PC-9 (cell line): ENCODE data around the gene INPP5A.

Source experiments
- CTCF ChIP-seq: fragments of 200-600 bp; sonication (generic); conservative IDR thresholded peaks from 2 replicates; pipeline ENCODE4 v1.6.1; 2017; ENCODE audit warnings: mixed run types, antibody characterized with exemption, mild to moderate bottlenecking, moderate library complexity
- EZH2 ChIP-seq: fragments of 200-600 bp; sonication (generic); IDR thresholded peaks from 2 replicates; pipeline ENCODE4 v1.8.0; 2017; ENCODE audit warnings: antibody characterized with exemption, low read depth

- TF ChIP-seq CTCF, result no peak
- no peak for TF ChIP-seq EZH2
These were observed 73.7 kb downstream of the INPP5A start for GRCh38 chr10:132611026-132611910.
